ENCODE measurements around the gene COX8A.

Gene COX8A

GRCh38 chr11:63996512-63996911 lies 22.1 kb downstream of the COX8A start:
- no peak overlapping the region for H3K27ac ChIP-seq (ENCODE audit: low read length)
- peaks cover 74% of the 10 kb centered on the region for H3K36me3 ChIP-seq (ENCODE audit: insufficient read depth, low read length)
- no peak overlapping the region for H3K9ac ChIP-seq (ENCODE audit: low read depth, low read length)
- no peak overlapping the region for H3K4me3 ChIP-seq (ENCODE audit: low read depth in 1 of 2, low read length in 2 of 2)
- ATAC-seq (ENCODE audit: insufficient read depth, low read depth) (no peak), DNase-seq (no peak)
- TF ChIP-seq, protein P1, sequence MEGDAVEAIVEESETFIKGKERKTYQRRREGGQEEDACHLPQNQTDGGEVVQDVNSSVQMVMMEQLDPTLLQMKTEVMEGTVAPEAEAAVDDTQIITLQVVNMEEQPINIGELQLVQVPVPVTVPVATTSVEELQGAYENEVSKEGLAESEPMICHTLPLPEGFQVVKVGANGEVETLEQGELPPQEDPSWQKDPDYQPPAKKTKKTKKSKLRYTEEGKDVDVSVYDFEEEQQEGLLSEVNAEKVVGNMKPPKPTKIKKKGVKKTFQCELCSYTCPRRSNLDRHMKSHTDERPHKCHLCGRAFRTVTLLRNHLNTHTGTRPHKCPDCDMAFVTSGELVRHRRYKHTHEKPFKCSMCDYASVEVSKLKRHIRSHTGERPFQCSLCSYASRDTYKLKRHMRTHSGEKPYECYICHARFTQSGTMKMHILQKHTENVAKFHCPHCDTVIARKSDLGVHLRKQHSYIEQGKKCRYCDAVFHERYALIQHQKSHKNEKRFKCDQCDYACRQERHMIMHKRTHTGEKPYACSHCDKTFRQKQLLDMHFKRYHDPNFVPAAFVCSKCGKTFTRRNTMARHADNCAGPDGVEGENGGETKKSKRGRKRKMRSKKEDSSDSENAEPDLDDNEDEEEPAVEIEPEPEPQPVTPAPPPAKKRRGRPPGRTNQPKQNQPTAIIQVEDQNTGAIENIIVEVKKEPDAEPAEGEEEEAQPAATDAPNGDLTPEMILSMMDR (IDR thresholded peaks at IDR 0.05; ENCODE audit: borderline replicate concordance, extremely low read depth, low read length, poor library complexity, severe bottlenecking), result no peak
- no peak for TF ChIP-seq EZH2 (IDR thresholded peaks at IDR 0.05; ENCODE audit: borderline replicate concordance, low read depth, low read length, severe bottlenecking)
- H3K79me2 ChIP-seq (ENCODE audit: insufficient read depth, low read length), result peaks cover 18% of the 10 kb centered on the region
- H3K9me3 ChIP-seq (ENCODE audit: insufficient read depth, low read length, severe bottlenecking), result no peaks in the 10 kb centered on the region
- peaks cover 56% of the 10 kb centered on the region for H4K20me1 ChIP-seq (ENCODE audit: insufficient read depth, low read length)
- no peak overlapping the region for H3K4me2 ChIP-seq (ENCODE audit: insufficient read depth, low read length)
- no peak overlapping the region for H2AFZ ChIP-seq (ENCODE audit: low read depth, low read length)
- H3K4me1 ChIP-seq (ENCODE audit: insufficient read depth, low read length), result no peaks in the 10 kb centered on the region
- no peaks in the 10 kb centered on the region for H3K27me3 ChIP-seq (ENCODE audit: insufficient read depth, low read length, poor library complexity)

GRCh38 chr11:63997104-63997700 lies 22.8 kb downstream of the COX8A start:
- no peak overlapping the region for H3K4me2 ChIP-seq (ENCODE audit: insufficient read depth, low read length)

GRCh38 chr11:63997801-63998337 lies 23.4 kb downstream of the COX8A start:
- H3K27ac ChIP-seq (ENCODE audit: low read length), result no peak overlapping the region
- H3K4me3 ChIP-seq (ENCODE audit: low read depth in 1 of 2, low read length in 2 of 2), result no peak overlapping the region
- ATAC-seq (ENCODE audit: insufficient read depth, low read depth) (no peak), DNase-seq (no peak)
- H3K79me2 ChIP-seq (ENCODE audit: insufficient read depth, low read length), result peaks cover 15% of the 10 kb centered on the region
- H2AFZ ChIP-seq (ENCODE audit: low read depth, low read length), result no peak overlapping the region
- TF ChIP-seq, protein P1 (IDR thresholded peaks at IDR 0.05; ENCODE audit: borderline replicate concordance, extremely low read depth, low read length, poor library complexity, severe bottlenecking), result no peak
- TF ChIP-seq EZH2 (IDR thresholded peaks at IDR 0.05; ENCODE audit: borderline replicate concordance, low read depth, low read length, severe bottlenecking), result no peak
- no peaks in the 10 kb centered on the region for H3K27me3 ChIP-seq (ENCODE audit: insufficient read depth, low read length, poor library complexity)
- H3K4me1 ChIP-seq (ENCODE audit: insufficient read depth, low read length), result no peaks in the 10 kb centered on the region
- no peak overlapping the region for H3K4me2 ChIP-seq (ENCODE audit: insufficient read depth, low read length)
- H3K9ac ChIP-seq (ENCODE audit: low read depth, low read length), result no peak overlapping the region
- peaks cover 67% of the 10 kb centered on the region for H4K20me1 ChIP-seq (ENCODE audit: insufficient read depth, low read length)
- H3K9me3 ChIP-seq (ENCODE audit: insufficient read depth, low read length, severe bottlenecking), result no peaks in the 10 kb centered on the region
- peaks cover 79% of the 10 kb centered on the region for H3K36me3 ChIP-seq (ENCODE audit: insufficient read depth, low read length)

More at GRCh38 chr11:63997104-63997700, 22.8 kb downstream of the COX8A start:
- H3K9ac ChIP-seq (ENCODE audit: low read depth, low read length), result no peak overlapping the region
- H3K36me3 ChIP-seq (ENCODE audit: insufficient read depth, low read length), result peaks cover 79% of the 10 kb centered on the region
- no peaks in the 10 kb centered on the region for H3K9me3 ChIP-seq (ENCODE audit: insufficient read depth, low read length, severe bottlenecking)
- TF ChIP-seq, protein P1 (IDR thresholded peaks at IDR 0.05; ENCODE audit: borderline replicate concordance, extremely low read depth, low read length, poor library complexity, severe bottlenecking), result no peak
- TF ChIP-seq EZH2 (IDR thresholded peaks at IDR 0.05; ENCODE audit: borderline replicate concordance, low read depth, low read length, severe bottlenecking), result no peak
- no peaks in the 10 kb centered on the region for H3K4me1 ChIP-seq (ENCODE audit: insufficient read depth, low read length)
- ATAC-seq (ENCODE audit: insufficient read depth, low read depth) (no peak), DNase-seq (no peak)
- H3K4me3 ChIP-seq (ENCODE audit: low read depth in 1 of 2, low read length in 2 of 2), result no peak overlapping the region
- peaks cover 15% of the 10 kb centered on the region for H3K79me2 ChIP-seq (ENCODE audit: insufficient read depth, low read length)
- H2AFZ ChIP-seq (ENCODE audit: low read depth, low read length), result no peak overlapping the region
- no peak overlapping the region for H3K27ac ChIP-seq (ENCODE audit: low read length)
- H3K27me3 ChIP-seq (ENCODE audit: insufficient read depth, low read length, poor library complexity), result no peaks in the 10 kb centered on the region
- peaks cover 61% of the 10 kb centered on the region for H4K20me1 ChIP-seq (ENCODE audit: insufficient read depth, low read length)
